GM21825 (cell line): ENCODE results near the gene VCP.
"Not testable (repeated sequence)": the region's sequence is repeated elsewhere in the genome, so short reads cannot be mapped to it uniquely, and the experiment has no call there.

Experiments
- ATAC-seq: cut with Tn5 transposase; IDR thresholded peaks from one replicate; pipeline ENCODE4 v1.9.1; 2021; ENCODE audit warnings: mild to moderate bottlenecking, moderate library complexity; ENCODE audit not compliant: unreplicated experiment

VCP gene

DNA sequence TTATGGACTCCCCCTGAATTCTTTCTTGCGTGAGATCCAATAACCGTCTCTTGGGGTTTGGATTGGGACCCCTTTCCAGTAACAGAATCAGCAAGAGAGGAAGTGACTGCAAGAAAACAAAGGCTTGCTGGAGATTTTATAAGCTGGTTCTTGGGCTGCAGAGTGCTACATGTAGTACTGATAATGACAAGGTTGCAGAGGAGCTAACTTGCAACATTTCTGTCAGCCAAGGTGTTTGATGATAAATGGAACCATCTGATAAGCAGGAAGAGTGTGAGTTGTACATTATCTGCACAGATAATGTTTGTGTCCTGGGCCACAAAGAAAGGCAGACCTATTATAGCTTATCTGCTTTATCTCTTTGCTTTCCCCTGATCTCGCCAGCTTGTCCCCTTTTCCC, 45.8 kb downstream of the VCP start:
- ATAC-seq = no peak

DNA sequence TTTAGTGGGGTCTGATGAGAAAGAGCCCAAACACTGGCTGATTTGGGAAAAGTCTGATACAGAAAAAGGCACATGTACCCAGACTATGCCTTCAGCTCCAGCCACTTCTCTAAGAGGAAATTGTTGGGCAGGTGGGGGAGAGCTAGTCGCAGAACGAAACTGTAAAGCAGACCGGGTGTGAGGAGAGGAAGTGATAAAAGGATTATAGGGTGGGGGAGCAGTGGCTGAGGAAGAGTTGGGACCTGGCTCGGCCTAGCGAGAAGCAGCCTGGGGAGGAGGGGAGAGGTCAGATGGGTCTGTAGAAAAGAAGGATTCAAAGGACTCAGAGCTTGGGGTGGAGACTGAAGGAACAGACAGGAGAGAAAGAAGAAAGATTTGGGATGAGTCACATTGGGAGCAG, 49.0 kb downstream of the VCP start:
- not testable (repeated sequence) for ATAC-seq

DNA sequence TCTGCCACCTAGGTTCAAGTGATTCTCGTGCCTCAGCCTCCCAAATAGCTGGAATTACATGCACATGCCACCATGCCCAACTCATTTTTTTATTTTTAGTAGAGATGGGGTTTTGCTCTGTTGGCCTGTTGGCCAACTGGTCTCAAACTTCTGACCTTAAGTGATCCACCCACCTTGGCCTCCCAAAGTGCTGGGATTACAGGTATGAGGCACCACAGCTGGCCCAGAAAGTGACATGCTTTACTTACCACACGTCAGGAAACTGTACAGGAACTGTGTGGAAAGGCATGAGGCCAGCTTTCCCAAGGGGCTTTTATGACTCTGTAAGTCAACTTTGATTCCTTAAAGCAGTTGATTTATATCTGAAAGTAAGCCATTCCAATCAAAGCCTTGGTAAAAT, 57.9 kb downstream of the VCP start:
- ATAC-seq = no peak

DNA sequence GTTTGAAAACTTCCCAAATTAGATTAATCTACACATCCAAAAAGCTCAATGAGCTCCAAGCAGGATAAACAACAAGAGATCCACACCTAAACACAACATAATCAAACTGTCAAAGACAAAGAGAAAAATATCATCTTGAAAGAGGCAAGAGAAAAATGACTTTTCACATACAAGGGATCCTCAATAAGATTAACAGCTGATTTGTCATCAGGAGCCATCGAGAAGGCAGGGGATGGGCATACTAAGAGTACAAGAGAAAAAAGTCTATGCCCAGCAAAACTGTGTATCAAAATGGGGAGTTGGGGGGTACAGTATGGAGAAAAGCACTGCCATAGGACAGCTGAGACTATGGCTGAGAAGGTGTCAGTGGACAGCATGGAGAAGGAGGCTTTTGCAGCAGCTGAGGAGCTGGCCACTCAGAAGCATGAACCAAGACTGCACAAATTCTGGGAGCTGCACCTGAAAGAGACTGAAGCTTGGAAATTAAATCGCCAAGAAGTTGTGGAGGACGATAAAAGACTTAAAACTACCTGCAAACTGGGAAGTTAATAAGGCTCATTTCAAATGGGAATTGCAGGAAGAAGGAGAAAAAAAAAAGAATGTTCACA, 62.0 kb downstream of the VCP start:
- no peak for ATAC-seq
